WTC11 (cell line): Measurements from ENCODE around the gene TRAF3IP1. TPM values are rescaled to one million over a fixed set of nuclear protein-coding genes. Genes with fewer than 3 reads are reported as not detected.

ENCODE experiments used
- ATAC-seq: fragments of 200-7000 bp; cut with Tn5 transposase; 2 replicates; pipeline ENCODE4 v1.10.0; 2021; ENCODE audit warnings: mild to moderate bottlenecking, moderate library complexity
- CTCF ChIA-PET: fragments of 300-600 bp; sonication (Branson Sonifier 250); formaldehyde crosslinking; loops from one replicate; lab custom pipeline; 2021; ENCODE audit warnings: antibody characterized with exemption; lab: Charles Lee
- POLR2A ChIA-PET: fragments of 350-600 bp; sonication (Branson Sonifier 250); formaldehyde crosslinking; loops from one replicate; lab custom pipeline; 2021; ENCODE audit warnings: antibody characterized with exemption; lab: Charles Lee
- DNase-seq: peaks from one replicate; pipeline ENCODE4 v3.0.0; 2021; ENCODE audit warnings: low spot score
- H3K27ac Mint-ChIP-seq: 2 replicates; pipeline ENCODE4 v1.8.0; 2021; ENCODE audit warnings: mixed read lengths
- H3K27me3 Mint-ChIP-seq: 2 replicates; pipeline ENCODE4 v1.8.0; 2021; ENCODE audit warnings: low read depth, mild to moderate bottlenecking, moderate library complexity, mixed read lengths
- H3K36me3 Mint-ChIP-seq: 2 replicates; pipeline ENCODE4 v1.8.0; 2021; ENCODE audit warnings: mixed read lengths
- H3K4me1 Mint-ChIP-seq: 2 replicates; pipeline ENCODE4 v1.8.0; 2022; ENCODE audit warnings: mixed read lengths
- H3K4me3 Mint-ChIP-seq: 2 replicates; pipeline ENCODE4 v1.8.0; 2021; ENCODE audit warnings: mild to moderate bottlenecking, moderate library complexity, mixed read lengths
- H3K9me3 Mint-ChIP-seq: 2 replicates; pipeline ENCODE4 v1.8.0; 2021; ENCODE audit warnings: mixed read lengths
- AR ChIP-seq: fragments of 250-450 bp; sonication (Bioruptor Pico); IDR thresholded peaks from 2 replicates; pipeline ENCODE4 v1.9.0; 2021; ENCODE audit warnings: mild to moderate bottlenecking
- CBFB ChIP-seq: sonication (generic); formaldehyde crosslinking; IDR thresholded peaks from 2 replicates; pipeline ENCODE4 v1.8.1; 2022; ENCODE audit warnings: mild to moderate bottlenecking, low read depth, missing genetic modification reagents
- CDX4 ChIP-seq: fragments of 250-450 bp; sonication (Bioruptor Pico); IDR thresholded peaks from 2 replicates; pipeline ENCODE4 v1.9.0; 2021; ENCODE audit warnings: moderate library complexity, mild to moderate bottlenecking, inconsistent platforms, borderline replicate concordance
- CTCF ChIP-seq: fragments of 200-600 bp; IDR thresholded peaks from 2 replicates; pipeline ENCODE4 v1.8.0; 2022; ENCODE audit warnings: antibody characterized with exemption
- EMX1 ChIP-seq: fragments of 250-450 bp; sonication (Bioruptor Pico); IDR thresholded peaks from 2 replicates; pipeline ENCODE4 v1.8.0; 2021; ENCODE audit warnings: mild to moderate bottlenecking
- ERG ChIP-seq: fragments of 250-450 bp; sonication (Bioruptor Pico); IDR thresholded peaks from 2 replicates; pipeline ENCODE4 v1.8.0; 2021; ENCODE audit warnings: mild to moderate bottlenecking
- FOXP4 ChIP-seq: sonication (generic); formaldehyde crosslinking; IDR thresholded peaks from 2 replicates; pipeline ENCODE4 v1.8.0; 2022; ENCODE audit warnings: mild to moderate bottlenecking, missing genetic modification reagents
- HMGA2 ChIP-seq: fragments of 250-450 bp; sonication (Bioruptor Pico); IDR thresholded peaks from 2 replicates; pipeline ENCODE4 v1.4.0; 2021; ENCODE audit warnings: mild to moderate bottlenecking, moderate library complexity
- MYBL2 ChIP-seq: sonication (generic); formaldehyde crosslinking; IDR thresholded peaks from 2 replicates; pipeline ENCODE4 v1.8.1; 2023; ENCODE audit warnings: mild to moderate bottlenecking, moderate library complexity, missing genetic modification reagents
- NFYB ChIP-seq: sonication (generic); formaldehyde crosslinking; conservative IDR thresholded peaks from 2 replicates; pipeline ENCODE4 v1.8.0; 2022; ENCODE audit warnings: low read depth, missing genetic modification reagents
- SP1 ChIP-seq: sonication (generic); formaldehyde crosslinking; conservative IDR thresholded peaks from 2 replicates; pipeline ENCODE4 v1.8.1; 2022; ENCODE audit warnings: missing genetic modification reagents
- TCF7 ChIP-seq: sonication (generic); formaldehyde crosslinking; IDR thresholded peaks from 2 replicates; pipeline ENCODE4 v1.8.0; 2022; ENCODE audit warnings: mild to moderate bottlenecking, low read depth, missing genetic modification reagents, moderate library complexity
- TEAD4 ChIP-seq: sonication (generic); formaldehyde crosslinking; IDR thresholded peaks from 2 replicates; pipeline ENCODE4 v1.8.0; 2022; ENCODE audit warnings: mild to moderate bottlenecking, missing genetic modification reagents
- TP53 ChIP-seq: sonication (generic); formaldehyde crosslinking; IDR thresholded peaks from 2 replicates; pipeline ENCODE4 v1.8.1; 2023; ENCODE audit warnings: mild to moderate bottlenecking, missing genetic modification reagents
- USF1 ChIP-seq: sonication (generic); formaldehyde crosslinking; IDR thresholded peaks from 2 replicates; pipeline ENCODE4 v1.8.0; 2022; ENCODE audit warnings: mild to moderate bottlenecking, missing genetic modification reagents
- ZMAT4 ChIP-seq: fragments of 250-450 bp; sonication (Bioruptor Pico); IDR thresholded peaks from 2 replicates; pipeline ENCODE4 v1.9.0; 2021; ENCODE audit warnings: mild to moderate bottlenecking
- ZNF396 ChIP-seq: fragments of 250-450 bp; sonication (Bioruptor Pico); IDR thresholded peaks from 2 replicates; pipeline ENCODE4 v1.8.0; 2021; ENCODE audit warnings: mild to moderate bottlenecking, moderate library complexity, borderline replicate concordance
- ZNF416 ChIP-seq: fragments of 250-450 bp; sonication (Bioruptor Pico); IDR thresholded peaks from 2 replicates; pipeline ENCODE4 v1.9.0; 2021; ENCODE audit warnings: mild to moderate bottlenecking, inconsistent platforms
- ZNF425 ChIP-seq: fragments of 250-450 bp; sonication (Bioruptor Pico); conservative IDR thresholded peaks from 2 replicates; pipeline ENCODE4 v1.9.0; 2021; ENCODE audit warnings: mild to moderate bottlenecking
- ZSCAN18 ChIP-seq: fragments of 250-450 bp; sonication (Bioruptor Pico); IDR thresholded peaks from 2 replicates; pipeline ENCODE4 v2.1.2; 2022; ENCODE audit warnings: mild to moderate bottlenecking, moderate library complexity
- total RNA-seq: library from RNA; stranded (reverse); gene quantifications from 3 replicates; pipeline ENCODE4 v1.2.3, GENCODE V29; 2021

Gene TRAF3IP1
- total RNA-seq, 1 experiment from 2014 or later = 18.7 TPM

GRCh38 chr2:238415036-238415764, 94.9 kb downstream of the TRAF3IP1 start (continued):
- TF ChIP-seq ZMAT4 (CRISPR knock-in tag) (no peak), TEAD4 (no peak), ZNF396 (CRISPR knock-in tag) (no peak), CBFB (CRISPR knock-in tag) (no peak), CDX4 (no peak), USF1 (CRISPR knock-in tag) (no peak), ZNF416 (CRISPR knock-in tag) (no peak)

- ChIA-PET CTCF (interaction anchor here (1.2 to 2.4 kb wide), 3 partner anchors 10 to 98 kb away, joined by 3 to 7 read pairs (median 7); no protein-coding TSS in a partner anchor), POLR2A (no interaction called here)
- peaks cover 12% of the 10 kb centered on the region for H3K36me3 Mint-ChIP-seq
Measured at GRCh38 chr2:238415893-238416292, 95.6 kb downstream of the TRAF3IP1 start.

More at GRCh38 chr2:238415893-238416292, 95.6 kb downstream of the TRAF3IP1 start:
- Mint-ChIP-seq H3K27ac (no peak overlapping the region), H3K27me3 (peaks cover 2% of the 10 kb centered on the region; the same call in 1 of the 2 replicates), H3K4me3 (no peak overlapping the region), H3K9me3 (peaks cover 18% of the 10 kb centered on the region), H3K4me1 (peaks cover 24% of the 10 kb centered on the region)
- ATAC-seq = no peak
- DNase-seq = no peak
- TF ChIP-seq ZNF396 (CRISPR knock-in tag) (no peak), ZNF425 (no peak), MYBL2 (CRISPR knock-in tag) (no peak), CTCF (no peak), USF1 (CRISPR knock-in tag) (no peak), TCF7 (no peak), HMGA2 (no peak), TEAD4 (no peak), NFYB (CRISPR knock-in tag) (no peak), TP53 (CRISPR knock-in tag) (no peak), EMX1 (no peak), ERG (CRISPR knock-in tag) (no peak), FOXP4 (CRISPR knock-in tag) (no peak), ZSCAN18 (no peak), SP1 (no peak), AR (CRISPR knock-in tag) (no peak)
- TF ChIP-seq, all 79 proteins: peak for 0
